Fibroblast of mammary gland (primary cell): Measurements from ENCODE around the gene KCNA2.

Source experiments
- DNase-seq: peaks from one replicate; pipeline ENCODE4 v3.0.0-alpha.2; 2010; ENCODE audit warnings: low read depth
- H3K4me3 ChIP-seq: 2 replicates; pipeline ENCODE4 v1.5.1; 2011; ENCODE audit warnings: low read depth, mild to moderate bottlenecking, low read length, moderate library complexity; ENCODE audit not compliant: control insufficient read depth
- TF ChIP-seq, protein P1 (sequence below): conservative IDR thresholded peaks from 2 replicates; pipeline ENCODE4 v1.5.1; 2011; ENCODE audit warnings: low read depth, low read length, inconsistent platforms; ENCODE audit not compliant: control insufficient read depth, insufficient read depth

The KCNA2 gene

GRCh38 chr1:110587906-110588305 lies 18.3 kb downstream of the KCNA2 start:
- TF ChIP-seq, protein P1, sequence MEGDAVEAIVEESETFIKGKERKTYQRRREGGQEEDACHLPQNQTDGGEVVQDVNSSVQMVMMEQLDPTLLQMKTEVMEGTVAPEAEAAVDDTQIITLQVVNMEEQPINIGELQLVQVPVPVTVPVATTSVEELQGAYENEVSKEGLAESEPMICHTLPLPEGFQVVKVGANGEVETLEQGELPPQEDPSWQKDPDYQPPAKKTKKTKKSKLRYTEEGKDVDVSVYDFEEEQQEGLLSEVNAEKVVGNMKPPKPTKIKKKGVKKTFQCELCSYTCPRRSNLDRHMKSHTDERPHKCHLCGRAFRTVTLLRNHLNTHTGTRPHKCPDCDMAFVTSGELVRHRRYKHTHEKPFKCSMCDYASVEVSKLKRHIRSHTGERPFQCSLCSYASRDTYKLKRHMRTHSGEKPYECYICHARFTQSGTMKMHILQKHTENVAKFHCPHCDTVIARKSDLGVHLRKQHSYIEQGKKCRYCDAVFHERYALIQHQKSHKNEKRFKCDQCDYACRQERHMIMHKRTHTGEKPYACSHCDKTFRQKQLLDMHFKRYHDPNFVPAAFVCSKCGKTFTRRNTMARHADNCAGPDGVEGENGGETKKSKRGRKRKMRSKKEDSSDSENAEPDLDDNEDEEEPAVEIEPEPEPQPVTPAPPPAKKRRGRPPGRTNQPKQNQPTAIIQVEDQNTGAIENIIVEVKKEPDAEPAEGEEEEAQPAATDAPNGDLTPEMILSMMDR = no peak
- no peak overlapping the region for H3K4me3 ChIP-seq
- no peak for DNase-seq

DNA sequence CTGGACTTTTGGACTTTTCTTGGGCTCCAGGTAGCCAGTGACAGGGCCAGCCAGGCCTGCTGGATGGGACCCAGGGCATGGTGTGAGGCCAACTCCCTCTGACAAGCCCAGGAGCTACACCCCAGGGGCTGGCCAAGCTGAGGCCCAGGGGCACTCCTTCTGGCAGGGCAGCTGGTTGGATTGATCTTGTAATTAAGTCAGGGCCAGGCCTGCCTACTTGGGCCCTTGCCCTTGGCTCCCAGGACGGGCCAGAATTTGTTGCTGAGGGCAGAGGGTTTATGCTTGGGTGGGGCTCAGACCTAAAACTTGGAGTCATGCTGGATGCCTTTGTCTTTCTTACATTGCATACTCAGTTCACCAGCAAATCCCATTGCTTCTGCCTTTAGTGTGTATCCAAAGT lies 20.7 kb downstream of the KCNA2 start:
- H3K4me3 ChIP-seq = no peak overlapping the region
- TF ChIP-seq, protein P1 = no peak
- no peak for DNase-seq

- no peak for DNase-seq
- TF ChIP-seq, protein P1 = no peak
- no peak overlapping the region for H3K4me3 ChIP-seq
Measured at GRCh38 chr1:110584045-110584444, 22.1 kb downstream of the KCNA2 start.

- TF ChIP-seq, protein P1 = no peak
- no peak for DNase-seq
- no peak overlapping the region for H3K4me3 ChIP-seq
Measured at GRCh38 chr1:110583505-110583904, 22.7 kb downstream of the KCNA2 start.

DNA sequence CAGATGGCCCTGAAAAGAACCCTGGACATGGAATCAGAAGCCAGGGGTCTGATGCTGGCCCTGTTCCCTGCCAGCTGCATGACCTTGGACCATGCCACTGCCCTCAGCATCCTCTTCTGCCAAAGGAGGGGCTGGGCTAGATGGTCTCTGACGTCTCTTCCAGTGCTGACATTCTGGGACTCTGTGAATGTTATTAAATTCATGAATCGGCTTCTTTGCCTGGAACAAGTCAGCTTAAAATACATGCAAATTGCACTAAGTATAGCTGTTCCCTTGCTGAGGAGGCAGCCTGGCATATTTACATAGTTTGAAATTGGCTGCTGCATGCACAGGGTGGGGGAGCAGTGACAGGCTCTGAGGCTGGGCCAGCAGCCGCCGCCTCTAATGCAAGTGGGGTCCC lies 23.8 kb downstream of the KCNA2 start:
- no peak overlapping the region for H3K4me3 ChIP-seq
- TF ChIP-seq, protein P1 = no peak
- DNase-seq = no peak

GRCh38 chr1:110581682-110582145 lies 24.4 kb downstream of the KCNA2 start:
- DNase-seq = no peak
- H3K4me3 ChIP-seq = no peak overlapping the region
- TF ChIP-seq, protein P1 = no peak

DNA sequence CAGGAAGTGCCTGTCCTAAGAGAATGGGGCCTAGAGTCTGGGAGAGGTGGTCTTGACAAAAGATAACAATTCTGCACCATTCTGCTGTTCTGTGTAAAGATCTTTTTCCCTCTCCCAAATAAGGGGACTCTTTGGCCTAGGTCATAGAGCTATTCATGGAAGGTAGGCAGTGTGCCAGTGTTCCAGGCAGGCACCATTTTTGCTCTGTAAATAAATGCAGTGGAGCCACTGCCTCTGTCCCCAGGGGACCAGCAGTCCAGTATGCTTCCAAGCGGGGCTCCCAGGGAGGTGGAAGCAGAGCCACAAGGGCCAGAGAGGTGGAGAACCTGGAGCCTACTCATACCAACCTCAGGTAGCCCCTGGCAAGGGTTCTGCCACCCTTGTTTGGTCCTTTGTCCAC lies 25.9 kb downstream of the KCNA2 start:
- no peak overlapping the region for H3K4me3 ChIP-seq
- TF ChIP-seq, protein P1 = no peak
- DNase-seq = no peak
